GM19043 (cell line): ENCODE measurements around the gene AP2A2.

Experiments
- ATAC-seq: cut with Tn5 transposase; IDR thresholded peaks from one replicate; pipeline ENCODE4 v1.9.1; 2021; ENCODE audit warnings: low read depth; ENCODE audit not compliant: unreplicated experiment

AP2A2 gene

DNA sequence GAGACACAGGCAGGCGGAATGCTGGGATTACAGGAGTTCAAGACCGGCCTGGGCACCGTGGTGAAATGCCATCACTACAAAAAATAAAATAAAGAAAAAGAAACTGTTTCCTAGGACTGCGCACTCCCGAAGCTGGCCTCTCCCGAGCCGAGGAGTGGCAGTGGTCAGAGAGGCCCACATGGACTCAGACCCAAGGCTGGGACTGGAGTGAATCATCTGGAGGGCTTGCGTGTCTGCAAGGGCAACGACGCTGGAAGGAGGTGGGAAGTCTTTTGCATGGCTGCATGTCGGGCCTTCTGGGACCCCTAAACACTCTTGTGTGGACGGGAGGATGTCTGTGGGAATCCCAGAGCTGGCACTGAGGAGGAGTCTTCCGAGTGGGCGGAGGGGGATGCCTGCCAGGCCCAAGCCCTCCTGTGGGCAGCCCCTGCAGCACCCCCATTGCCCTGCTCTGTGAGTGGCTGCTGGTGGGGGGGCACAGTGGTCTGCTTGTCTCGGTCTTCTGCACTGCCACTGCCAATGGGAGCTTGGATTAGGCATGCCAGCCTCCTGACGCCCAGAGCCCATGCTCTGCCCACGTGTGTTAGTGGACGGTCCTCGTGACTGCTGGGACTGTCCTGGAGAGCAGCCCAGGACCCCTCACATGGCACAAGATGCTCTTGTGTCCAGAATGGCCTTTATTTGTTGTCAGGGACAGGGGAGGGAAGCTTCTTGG, 1.8 kb upstream of the AP2A2 start:
- no peak for ATAC-seq

DNA sequence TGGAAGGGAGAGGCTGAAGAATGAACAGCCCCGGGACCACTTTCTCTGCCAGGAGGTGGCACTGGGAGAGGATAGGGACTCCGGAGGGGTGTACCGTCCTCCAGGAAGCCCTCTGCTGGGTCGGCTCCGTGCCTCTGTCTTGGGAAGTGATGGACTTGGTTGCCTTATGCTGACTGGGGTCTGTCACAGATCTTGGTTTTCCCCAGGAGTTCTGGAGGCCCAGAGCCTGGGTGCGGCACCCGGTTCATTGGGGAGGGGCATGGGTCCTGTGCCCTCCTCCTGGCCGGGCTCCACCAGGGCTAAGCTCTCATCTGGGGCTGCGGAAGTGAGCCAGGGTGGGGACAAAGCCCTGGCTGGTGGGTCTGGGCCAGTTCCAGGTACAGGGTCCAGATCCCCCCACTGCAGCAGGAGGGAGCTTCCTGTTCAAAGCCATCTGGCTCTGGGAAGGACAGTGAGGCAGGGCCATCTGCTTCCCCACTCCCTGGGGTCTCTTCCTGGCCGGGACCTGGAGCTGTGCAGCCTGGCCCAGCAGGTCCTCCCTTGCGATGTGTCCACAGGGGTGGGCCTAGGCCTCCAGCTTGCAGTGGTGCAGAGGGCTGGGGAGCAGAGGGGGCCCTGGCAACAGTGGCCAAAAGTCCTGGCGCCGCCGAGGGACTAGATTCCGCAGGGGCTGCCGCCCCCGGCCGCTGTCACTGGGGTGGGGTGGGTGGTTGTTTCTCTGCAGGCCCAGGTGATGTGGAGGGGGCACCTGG, 1.1 kb upstream of the AP2A2 start:
- ATAC-seq, result no peak

DNA sequence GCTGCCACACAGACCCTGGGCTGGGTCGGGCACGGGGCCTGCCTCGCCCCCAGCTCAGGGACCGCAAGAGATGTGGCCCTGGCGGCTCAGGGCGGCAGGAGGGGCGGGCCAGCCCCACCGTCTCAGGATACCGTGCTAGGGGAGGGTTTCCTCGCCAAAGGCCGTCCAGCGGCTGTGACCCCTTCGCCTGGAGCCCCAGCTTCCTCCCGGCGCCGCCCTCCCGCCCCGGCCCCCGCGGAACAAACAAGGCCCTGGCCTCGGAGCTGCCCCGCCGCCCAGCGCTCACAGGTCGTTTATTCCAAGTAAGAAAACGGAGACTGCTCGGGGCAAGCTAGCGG, 543 bp upstream of the AP2A2 start:
- ATAC-seq, result no peak

DNA sequence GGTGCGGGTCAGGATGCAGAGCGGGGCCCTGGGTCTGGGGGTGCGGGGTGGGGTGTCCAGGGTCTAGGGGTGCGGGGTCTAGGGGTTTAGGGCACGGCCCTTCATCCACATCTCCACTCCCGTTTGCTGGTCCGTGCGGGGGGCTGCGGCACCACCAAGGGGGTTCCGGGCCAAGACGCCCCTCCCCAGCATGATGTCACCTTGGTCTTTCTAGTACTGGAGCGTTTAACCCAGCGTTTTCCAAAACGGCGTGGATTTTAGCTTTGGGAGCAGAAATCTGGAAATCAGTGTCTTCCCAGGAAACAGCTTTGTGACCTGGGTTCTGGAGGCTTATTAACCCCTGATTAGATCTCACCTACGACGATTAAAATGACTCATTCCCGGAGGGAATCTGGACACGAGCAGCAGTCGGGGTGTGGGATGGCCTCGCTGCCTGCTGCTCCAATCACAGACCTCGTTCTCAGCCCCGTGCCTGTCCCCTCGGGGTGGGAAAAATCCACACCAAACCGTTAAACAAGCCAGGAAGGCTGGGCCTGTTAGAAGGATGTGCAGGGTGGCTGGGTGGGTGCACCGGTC, 759 bp downstream of the AP2A2 start:
- ATAC-seq, result no peak

DNA sequence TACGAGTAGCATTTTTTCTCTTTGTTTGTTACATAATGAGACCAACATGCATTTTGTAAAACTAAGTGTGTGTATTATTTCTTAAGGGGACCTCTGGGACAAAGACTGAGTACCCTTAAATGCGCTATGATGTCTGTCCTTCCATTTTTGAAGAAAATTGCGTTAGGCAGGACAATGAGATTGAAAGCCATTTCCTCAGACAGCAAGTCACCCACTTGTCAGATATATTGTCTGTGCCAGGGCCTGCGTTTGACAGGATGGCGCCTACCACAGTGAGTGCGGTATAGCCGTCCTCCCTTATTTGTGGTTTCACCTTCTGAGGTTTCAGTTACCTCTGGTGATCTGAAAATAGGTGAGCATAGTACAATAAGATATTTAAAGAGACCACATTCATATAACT, 2.2 kb downstream of the AP2A2 start:
- ATAC-seq, result no peak

DNA sequence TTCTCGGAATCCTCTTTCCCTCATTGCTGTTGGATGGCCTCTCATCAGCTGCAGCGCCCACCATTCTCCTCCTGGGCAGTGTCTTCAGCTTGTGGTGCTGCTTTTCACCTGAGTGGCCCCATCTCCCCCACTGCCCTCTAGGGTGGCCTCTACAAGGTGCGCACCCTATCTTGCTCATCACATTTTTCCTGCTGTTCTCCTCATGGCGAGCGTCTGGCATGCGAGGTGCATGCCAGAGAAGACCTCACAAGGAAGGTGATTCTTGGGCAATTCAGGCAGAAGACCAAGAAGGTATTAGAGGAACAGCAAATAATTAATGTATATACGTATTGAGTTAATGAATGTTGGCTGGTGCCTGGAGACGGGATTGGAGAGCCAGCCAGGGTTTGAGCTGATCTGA, 3.1 kb downstream of the AP2A2 start:
- ATAC-seq, result no peak

DNA sequence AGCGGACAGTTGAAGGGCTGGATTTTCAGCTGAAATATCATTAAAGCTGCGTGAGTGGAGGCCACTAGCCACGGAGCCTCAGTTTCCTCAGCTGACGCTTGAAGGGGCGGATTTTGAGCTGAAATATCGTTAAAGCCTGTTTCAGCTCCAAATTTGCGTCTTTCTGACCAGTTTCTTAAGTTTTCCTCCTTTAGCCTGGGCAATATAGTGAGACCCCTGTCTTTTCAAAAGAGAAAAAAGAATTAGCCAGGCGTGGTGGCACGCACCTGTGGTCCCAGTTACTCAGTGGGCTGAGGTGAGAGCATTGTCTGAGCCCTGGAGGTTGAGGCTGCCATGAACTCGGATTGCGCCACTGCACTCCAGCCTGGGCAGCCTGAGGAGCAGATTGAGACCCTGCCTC, 3.7 kb downstream of the AP2A2 start:
- ATAC-seq, result no peak

DNA sequence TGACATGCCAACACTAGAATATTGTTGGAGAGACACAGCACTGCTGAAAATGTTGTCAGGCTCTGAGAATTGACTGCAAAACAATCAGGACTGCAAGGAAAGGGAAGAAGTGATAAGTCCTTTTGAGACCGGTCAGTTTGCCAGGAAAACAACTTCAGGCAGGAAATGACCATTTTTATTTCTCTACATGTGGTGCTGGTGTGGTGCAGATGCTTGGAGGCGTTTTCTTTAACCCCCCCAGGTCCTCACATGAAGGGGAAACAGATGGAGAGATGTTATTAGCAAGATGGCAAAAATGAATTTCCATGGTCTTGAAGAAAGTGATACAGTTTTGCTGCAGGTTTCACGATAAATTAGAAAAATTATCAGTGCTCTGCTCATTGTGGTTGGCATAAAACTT, 5.7 kb downstream of the AP2A2 start:
- no peak for ATAC-seq

DNA sequence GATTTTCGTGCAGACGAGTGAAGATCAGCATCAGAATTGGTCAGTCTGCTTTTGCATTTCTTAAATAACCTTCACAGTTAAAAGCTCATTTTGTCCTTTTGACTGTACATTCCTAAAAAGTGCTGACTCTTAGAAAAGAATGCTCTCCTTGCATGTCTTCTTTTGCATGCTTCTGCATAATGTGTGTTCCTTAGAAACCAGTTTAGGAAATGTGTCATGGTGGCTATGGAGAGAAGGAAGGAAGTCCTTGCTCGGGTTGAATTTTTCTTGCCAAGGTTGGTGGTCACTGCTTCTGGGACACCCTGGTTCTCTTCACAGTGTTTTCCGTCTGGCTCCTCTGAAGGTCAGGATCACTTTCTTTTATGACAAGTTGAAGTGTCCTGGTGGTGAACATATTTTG, 6.8 kb downstream of the AP2A2 start:
- no peak for ATAC-seq

DNA sequence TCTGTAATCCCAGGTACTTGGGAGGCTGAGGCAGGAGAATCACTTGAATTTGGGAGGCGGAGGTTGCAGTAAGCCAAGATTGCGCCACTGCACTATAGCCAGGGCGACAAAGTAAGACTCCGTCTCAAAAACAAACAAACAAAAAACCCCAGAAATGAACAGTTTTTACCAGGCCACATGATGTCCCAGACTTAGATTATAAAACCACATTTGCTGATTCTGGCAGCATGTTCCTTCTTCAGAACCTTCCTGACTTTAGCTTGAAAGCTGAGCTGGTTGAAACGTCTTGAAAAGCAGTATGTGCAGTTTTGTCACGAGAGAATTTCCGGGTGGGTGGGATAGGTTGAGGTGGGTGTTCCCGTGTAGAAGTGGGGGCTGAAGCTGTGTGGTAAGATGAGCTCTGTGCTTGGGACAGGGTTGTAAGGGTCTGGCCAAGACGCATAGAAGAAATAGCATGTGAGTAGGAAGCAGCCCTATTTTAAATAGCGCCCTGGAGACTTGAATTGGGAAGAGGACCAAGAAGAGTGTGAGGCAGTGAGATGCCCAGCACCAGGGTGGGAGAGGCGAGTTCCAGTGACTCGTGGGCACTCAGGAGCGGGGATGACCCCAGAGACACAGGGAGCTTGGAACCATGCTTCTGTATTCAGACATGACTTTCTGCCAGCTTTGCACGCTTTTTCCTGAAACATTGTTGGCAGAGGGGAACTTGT, 7.6 kb downstream of the AP2A2 start:
- no peak for ATAC-seq

DNA sequence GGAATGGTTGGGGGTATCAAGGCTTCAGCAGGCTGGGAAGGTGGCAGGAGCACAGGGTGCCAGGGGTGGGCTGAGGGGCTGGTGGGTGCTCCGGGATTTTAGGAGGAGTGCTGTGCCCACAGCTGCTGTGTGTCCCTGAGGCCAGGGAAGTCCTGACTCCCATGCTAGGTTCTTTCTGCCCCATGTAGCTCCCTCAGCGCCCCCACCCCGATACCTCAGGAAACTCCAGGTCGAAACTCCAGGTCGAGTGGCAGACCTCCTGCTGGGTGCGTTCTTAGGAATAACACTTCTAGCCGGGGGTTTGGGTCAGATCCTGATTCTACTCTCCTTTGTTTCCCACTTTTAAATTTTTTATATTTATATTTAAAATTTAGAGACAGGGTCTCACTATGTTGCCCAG, 8.3 kb downstream of the AP2A2 start:
- ATAC-seq, result no peak

DNA sequence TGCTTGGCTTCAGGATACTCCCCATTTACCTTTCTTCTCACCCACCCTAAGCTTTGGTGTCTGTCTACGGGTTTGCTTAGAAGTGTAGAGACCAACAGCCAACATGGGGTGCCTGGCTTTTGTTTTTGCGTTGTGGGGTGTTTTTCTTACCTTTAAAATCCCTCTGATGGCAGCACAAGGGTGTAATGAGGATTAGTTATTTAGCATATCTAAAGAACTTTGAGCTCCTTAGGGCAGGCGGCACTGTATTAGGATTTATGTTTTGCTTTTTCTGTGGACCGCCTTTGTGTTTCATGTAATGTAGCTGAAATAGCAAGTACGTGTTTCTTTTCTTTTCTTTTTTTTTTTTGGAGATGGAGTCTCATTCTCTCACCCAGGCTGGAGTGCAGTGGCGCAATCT, 8.9 kb downstream of the AP2A2 start:
- no peak for ATAC-seq

DNA sequence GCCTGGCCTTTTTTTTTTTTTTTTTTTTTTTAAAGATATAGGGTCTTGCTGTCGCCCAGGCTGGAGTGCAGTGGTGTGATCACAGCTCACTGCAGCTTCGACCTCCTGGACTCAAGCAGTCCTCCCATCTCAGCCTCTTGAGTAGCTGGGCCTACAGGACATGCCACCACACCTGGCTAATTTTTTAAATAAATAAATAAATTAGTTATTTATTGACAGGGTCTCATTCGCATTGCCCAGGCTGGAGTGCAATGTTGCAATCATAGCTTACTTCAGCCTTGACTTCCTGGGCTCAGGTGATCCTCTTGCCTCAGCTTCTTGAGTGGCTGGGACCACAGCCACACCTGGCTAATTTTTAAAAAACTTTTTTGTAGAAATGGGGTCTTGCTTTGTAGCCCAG, 10.5 kb downstream of the AP2A2 start:
- no peak for ATAC-seq

DNA sequence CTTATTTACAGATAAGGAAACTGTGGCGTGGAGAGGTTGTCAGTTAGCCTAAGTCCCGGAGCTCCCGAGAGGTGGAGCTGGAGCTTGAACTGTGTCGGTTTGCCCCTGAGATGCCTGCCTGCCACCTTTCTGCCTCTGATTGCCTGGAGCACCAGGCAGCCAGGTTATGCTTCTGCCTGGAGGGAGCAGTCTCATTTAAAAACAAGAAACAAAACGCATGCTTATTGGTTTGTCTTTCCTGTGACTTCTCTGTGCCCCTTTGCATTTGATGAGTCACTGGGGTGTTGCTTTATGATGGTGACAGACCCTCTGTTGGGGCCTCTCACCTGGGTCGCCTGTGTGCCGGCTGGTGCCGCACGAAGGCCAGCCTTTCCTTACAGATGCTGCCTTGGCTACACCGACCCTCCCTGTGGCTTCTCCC, 12.2 kb downstream of the AP2A2 start:
- ATAC-seq, result no peak

DNA sequence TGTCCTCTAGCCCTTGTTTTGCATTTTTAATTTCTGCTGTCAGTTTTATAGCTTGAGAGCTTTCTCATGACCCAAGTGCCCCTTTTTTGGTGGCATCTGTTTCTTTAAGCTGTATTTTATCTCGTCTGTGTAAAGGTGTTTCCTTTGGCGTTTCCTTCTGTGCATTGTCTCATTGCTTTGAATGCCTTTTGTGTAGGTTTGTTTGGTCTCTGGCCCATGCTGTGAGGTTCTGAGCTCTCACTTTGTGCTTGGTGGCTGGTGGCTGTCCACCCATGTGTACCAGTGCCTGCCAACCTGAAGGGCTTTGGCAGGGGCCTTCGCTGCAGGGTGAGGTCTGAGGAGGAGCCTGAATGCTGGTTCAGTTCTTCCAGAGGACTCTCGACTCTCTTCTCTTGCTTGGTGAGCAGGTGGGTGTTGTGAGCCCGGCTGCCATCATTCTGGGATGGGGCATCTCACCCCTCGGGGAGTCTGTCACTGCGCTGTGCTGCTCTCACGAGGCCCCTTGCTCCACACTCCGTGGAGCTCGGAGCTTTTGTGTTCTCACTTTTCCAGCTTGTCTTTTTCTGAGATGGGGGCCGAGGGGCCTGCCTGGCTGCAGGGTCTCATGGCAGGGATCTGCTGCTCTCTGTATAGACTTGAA, 14.9 kb downstream of the AP2A2 start:
- ATAC-seq, result no peak

DNA sequence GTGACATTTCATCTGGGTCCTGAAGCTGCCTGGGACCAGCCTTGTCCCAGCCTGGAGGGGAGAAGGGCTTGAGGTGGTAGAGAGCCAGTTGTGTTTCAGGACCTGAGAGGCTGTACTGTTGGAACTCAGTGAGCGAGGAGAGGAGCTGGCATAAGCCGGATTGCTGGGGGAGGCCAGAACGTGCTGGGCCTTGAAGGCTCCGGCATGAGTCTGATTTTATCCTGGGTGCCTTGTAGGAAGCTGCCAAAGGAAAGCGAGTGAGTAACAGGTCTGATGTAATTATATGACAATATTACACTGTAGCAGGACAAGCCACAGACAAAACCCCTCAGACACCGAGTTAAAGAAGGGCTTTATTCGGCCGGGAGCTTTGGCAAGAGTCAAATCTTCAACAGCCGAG, 17.2 kb downstream of the AP2A2 start:
- no peak for ATAC-seq

DNA sequence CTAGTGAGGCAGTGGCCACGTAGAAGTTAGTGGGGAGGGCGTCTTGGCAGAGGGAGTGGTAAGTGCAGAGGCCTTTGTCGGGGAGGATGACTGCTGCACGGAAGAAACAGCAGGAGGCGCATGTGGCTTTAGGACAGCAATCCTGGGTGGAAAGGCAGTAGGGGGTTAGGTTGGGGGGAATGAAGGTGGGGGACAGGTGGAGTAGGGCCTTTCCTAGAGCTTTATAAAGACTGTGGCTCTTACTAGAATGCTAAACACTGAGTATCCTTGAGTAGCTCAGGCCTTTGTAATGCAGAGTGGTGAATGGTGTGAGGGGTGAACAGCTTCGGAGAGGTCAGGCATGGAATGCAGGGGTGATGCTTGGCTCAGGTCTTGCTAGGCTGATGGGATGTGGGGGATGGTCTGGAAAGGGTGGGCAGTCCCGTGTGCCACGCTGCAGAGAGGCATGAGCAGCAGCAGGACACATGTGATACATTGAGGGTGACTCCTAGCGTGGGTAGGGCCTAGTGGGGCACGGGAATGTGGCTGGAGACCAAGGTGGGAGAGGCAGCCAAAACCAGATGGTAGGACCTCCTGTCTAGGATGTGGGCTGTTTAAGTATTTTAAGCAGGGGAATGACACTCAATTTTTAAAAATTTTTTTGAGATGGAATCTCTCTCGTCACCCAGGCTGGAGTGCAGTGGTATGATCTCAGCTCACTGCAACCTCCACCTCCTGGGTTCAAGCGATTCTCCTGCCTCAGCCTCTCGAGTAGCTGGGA, 19.2 kb downstream of the AP2A2 start:
- ATAC-seq, result no peak

DNA sequence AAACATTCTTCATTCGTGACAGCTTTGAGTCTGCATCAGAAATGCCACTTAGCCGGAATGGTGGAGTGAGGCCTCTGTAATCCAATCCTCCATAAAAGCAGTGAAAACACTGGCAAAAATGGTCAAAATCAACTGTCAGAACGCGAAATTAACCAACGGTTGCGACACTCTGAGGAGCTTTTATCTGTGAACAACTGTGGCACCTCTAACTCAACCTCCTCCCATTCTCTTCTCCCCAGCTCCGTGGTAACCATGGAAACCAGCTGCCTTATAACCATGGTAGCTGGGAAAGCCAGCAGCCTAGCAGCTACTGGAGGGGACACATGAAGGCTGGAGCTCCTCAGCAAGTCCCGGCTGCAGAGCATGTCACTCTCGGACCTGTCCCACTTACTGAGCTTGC, 20.3 kb downstream of the AP2A2 start:
- no peak for ATAC-seq

DNA sequence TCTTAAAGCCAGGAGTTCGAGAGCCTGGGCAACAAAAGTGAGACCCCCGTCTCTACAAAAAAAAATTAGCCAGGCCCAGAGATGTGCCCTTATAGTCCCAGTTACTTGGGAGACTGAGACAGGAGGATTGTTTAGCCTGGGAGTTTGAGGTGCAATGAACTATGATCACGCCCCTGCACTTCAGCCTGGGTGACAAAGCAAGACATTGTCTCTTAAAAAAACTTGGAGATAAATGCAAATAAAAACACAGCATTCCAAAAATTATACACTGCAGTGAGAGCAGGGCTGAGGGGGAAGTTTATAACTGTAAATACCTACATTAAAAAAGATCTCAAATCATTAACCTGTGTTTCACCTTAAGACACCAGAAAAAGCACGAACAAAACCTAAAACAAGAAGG, 22.1 kb downstream of the AP2A2 start:
- no peak for ATAC-seq

DNA sequence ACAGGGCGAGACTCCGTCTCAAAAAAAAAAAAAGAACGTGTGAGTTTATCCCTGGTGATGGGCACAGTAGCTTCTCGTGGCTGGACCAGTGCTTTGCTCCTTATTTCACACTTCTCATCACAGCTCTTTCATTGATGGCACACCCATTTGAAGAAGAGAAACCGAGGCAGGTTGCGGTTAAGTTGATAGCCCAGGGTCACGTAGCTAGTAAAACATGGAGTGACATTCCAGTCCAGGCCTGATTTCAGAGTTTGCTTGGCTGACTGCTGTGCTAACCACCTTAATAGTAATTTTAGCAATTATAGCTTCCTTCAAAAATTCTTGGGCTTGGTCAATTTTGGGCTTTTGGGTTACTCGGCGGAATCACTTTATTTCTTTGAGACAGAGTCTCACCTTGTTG, 25.8 kb downstream of the AP2A2 start:
- no peak for ATAC-seq
